Right lobe of liver (tissue), 6 donors: ENCODE measurements around the gene OGA. TPM values are rescaled to one million over a fixed set of nuclear protein-coding genes. Genes with fewer than 3 reads are reported as not detected.

Experiments
- ATAC-seq, 4 donors: fragments of 200-7000 bp; cut with Tn5 transposase; one replicate each; pipeline ENCODE4 v1.9.1; 2020; ENCODE audit warnings: mild to moderate bottlenecking in 4 of 4, moderate library complexity in 4 of 4
- DNase-seq, 3 donors: peaks; one replicate each; pipeline ENCODE4 v3.0.0-alpha.2; 2020
- H3K27ac ChIP-seq, 3 donors: fragments of 200-600 bp; one replicate each; pipeline ENCODE4 v1.8.0; 2022
- H3K27me3 ChIP-seq, 2 donors: fragments of 200-600 bp; one replicate each; pipeline ENCODE4 v1.8.0; 2022
- H3K36me3 ChIP-seq, 4 donors: fragments of 200-600 bp; sonication (generic) in 1 of 4; one replicate each; pipeline versions ENCODE4 v1.5.1 to v1.8.0; 2017 to 2022; ENCODE audit warnings: control low read depth in 1 of 4
- H3K4me1 ChIP-seq, 4 donors: fragments of 200-600 bp; sonication (generic) in 1 of 4; one replicate each; pipeline versions ENCODE4 v1.5.1 to v1.8.0; 2017 to 2022; ENCODE audit warnings: control low read depth in 1 of 4
- H3K4me3 ChIP-seq, 3 donors: fragments of 200-600 bp; one replicate each; pipeline ENCODE4 v1.8.0; 2022
- H3K9me3 ChIP-seq, 4 donors: fragments of 200-600 bp; sonication (generic) in 1 of 4; one replicate each; pipeline versions ENCODE4 v1.5.1 to v1.8.0; 2017 to 2022; ENCODE audit warnings: control low read depth in 1 of 4
- POLR2A ChIP-seq: fragments of 450-650 bp; IDR thresholded peaks from one replicate; pipeline ENCODE4 v1.6.1; 2017; ENCODE audit warnings: antibody characterized with exemption, mild to moderate bottlenecking
- WGBS: methylation state at CpG from one replicate; pipeline ENCODE4 v1.1.6; 2018; ENCODE audit warnings: low coverage, low lambda C conversion rate; ENCODE audit not compliant: insufficient coverage; ENCODE audit errors: missing lambda C conversion rate; 5-methylcytosine and 5-hydroxymethylcytosine counted together
- intact Hi-C, 2 donors: fragments of 100-400 bp; cut with DNase I; formaldehyde crosslinking; loops; one replicate each; pipeline versions ENCODE4 v1.11.2 to v1.14.1; 2022
- total RNA-seq, 6 experiments: library from RNA; depleted of rRNA in 2 of 6; stranded (reverse); fragments of >200 nt in 2 of 6; fragmentation: NEBNext Ultra II Directional in 3 of 6; extraction: Animal tissue kit (Norgen Biotek cat#: 25700) in 3 of 6; gene quantifications; one replicate each; pipeline versions ENCODE4 v1.1.0 to v1.2.4, GENCODE V29; 2016 to 2023
- TF ChIP-seq, protein P1 (sequence below), 4 donors: fragments of 200-600 bp in 3 of 4; fragments of 450-650 bp in 1 of 4; IDR thresholded peaks; one replicate each; pipeline versions ENCODE4 v1.5.1 to v1.8.0; 2016 to 2022; ENCODE audit warnings: antibody characterized with exemption in 4 of 4, mild to moderate bottlenecking in 2 of 4
- donor health status: DM: no; HTN: yes; CAD: no.
- donor health status: DM: no; HTN: no; CAD: no.
- donor health status: DM: no; HTN: no; CAD: no.
- donor health status: DM: no; HTN: yes; CAD: no.
- donor health status: DM: no; HTN: yes; CAD: no.

The OGA gene
- total RNA-seq, 6 experiments from 2014 or later, result 34.7 to 52.2 (median 36.7) TPM

DNA sequence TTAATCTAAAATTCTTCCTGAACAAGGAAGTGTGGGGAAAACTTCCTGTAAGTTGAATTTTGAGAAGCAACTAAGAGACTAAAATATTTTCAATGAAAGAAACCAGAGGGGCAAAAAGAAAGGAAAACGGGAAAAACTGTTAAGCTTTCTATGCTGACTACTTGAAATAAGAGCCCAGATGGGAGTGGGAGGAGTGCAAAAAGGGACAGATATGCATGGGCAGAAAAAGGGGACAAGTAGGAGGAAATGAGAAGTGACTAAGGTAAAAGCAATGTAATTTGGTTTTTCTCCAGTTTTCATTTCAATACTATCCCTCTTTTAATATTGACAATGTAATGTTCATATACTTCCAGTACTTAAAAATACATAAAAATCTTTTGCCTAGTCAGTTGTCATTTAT is 11.1 kb downstream of the OGA start:
- TF ChIP-seq POLR2A, result no peak
- TF ChIP-seq, protein P1, sequence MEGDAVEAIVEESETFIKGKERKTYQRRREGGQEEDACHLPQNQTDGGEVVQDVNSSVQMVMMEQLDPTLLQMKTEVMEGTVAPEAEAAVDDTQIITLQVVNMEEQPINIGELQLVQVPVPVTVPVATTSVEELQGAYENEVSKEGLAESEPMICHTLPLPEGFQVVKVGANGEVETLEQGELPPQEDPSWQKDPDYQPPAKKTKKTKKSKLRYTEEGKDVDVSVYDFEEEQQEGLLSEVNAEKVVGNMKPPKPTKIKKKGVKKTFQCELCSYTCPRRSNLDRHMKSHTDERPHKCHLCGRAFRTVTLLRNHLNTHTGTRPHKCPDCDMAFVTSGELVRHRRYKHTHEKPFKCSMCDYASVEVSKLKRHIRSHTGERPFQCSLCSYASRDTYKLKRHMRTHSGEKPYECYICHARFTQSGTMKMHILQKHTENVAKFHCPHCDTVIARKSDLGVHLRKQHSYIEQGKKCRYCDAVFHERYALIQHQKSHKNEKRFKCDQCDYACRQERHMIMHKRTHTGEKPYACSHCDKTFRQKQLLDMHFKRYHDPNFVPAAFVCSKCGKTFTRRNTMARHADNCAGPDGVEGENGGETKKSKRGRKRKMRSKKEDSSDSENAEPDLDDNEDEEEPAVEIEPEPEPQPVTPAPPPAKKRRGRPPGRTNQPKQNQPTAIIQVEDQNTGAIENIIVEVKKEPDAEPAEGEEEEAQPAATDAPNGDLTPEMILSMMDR (IDR thresholded peaks at IDR 0.05), result no peak
- no peaks in the 10 kb centered on the region for H3K9me3 ChIP-seq
- 71% methylated on average over 1 of the region's 1 CpG for WGBS
- H3K4me3 ChIP-seq, result no peak overlapping the region
- H3K27me3 ChIP-seq, result no peaks in the 10 kb centered on the region
- no peaks in the 10 kb centered on the region for H3K4me1 ChIP-seq
- H3K27ac ChIP-seq, result no peak overlapping the region
- no peak for DNase-seq
- intact Hi-C loops, result no loop called here
- H3K36me3 ChIP-seq, result peaks cover 9 to 99% (median 41%) of the 10 kb centered on the region in 4 donors
- ATAC-seq, result no peak

DNA sequence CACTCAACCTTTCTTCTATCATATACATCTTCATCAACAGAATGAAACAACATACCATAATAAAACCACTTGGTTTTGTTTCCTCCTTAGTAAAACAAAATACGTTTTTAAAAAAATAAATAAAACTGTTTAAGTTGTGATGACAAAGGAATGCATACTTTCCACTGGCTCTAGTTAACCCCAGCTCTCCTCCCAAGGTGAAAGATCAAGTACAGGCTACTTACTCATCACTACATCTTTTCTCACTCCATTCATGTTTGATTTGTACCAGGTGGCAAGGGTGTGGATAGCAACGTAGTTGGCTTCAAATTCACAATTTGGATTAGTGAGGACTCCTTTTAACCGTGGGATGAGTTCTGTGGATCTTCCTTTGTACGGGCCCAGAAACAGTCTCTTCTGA is 14.7 kb downstream of the OGA start:
- TF ChIP-seq, protein P1 (IDR thresholded peaks at IDR 0.05), result no peak
- TF ChIP-seq POLR2A, result no peak
- intact Hi-C loops, result no loop called here

DNA sequence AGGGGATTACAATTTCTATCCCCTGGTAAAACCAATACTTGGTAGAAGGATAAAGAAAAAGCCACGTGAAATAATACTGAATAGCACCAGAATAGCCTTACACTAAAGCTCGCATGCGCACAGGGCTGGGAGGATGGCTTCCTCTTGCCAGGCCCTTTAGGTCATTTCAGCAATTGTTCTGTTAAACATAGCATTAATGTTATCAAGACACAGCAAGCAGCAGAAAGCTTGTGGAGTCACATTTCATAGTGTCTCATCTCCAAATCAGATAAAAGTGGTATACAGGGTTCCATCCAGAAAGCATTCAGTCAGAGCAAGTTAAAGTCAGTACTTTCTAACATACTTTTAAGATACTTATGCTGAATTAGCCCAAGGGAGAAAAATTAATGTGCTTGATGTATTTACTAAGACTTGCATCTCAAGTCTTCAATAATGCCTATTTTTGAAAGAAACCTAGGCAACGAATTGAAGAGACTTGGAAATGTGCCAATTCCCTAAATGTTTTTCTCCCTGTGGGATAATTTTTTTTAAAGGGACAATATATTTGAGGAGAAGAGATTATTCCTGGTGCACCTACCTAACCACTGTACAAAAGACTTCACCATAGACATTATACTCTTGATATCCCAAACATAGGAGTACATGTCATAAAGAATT is 20.7 kb downstream of the OGA start:
- TF ChIP-seq POLR2A, result no peak
- TF ChIP-seq, protein P1 (IDR thresholded peaks at IDR 0.05), result no peak
- no peak for DNase-seq
- intact Hi-C loops, result no loop called here
- no peaks in the 10 kb centered on the region for H3K4me1 ChIP-seq
- H3K36me3 ChIP-seq, result peaks cover 6 to 100% (median 58%) of the 10 kb centered on the region in 4 donors
- H3K27me3 ChIP-seq, result no peaks in the 10 kb centered on the region
- WGBS, result 63% methylated on average over 4 of the region's 4 CpGs
- H3K9me3 ChIP-seq, result no peaks in the 10 kb centered on the region
- no peak overlapping the region for H3K27ac ChIP-seq
- H3K4me3 ChIP-seq, result no peak overlapping the region
- no peak for ATAC-seq

More for the DNA sequence above, 14.7 kb downstream of the OGA start:
- DNase-seq (no peak), ATAC-seq (no peak)
- H3K9me3 ChIP-seq, result no peaks in the 10 kb centered on the region
- no peak overlapping the region for H3K4me3 ChIP-seq
- WGBS, result 78% methylated on average over 4 of the region's 4 CpGs
- no peak overlapping the region for H3K27ac ChIP-seq
- H3K36me3 ChIP-seq, result peaks cover 0 to 99% (median 49%) of the 10 kb centered on the region in 4 donors
- no peaks in the 10 kb centered on the region for H3K4me1 ChIP-seq
- H3K27me3 ChIP-seq, result no peaks in the 10 kb centered on the region

DNA sequence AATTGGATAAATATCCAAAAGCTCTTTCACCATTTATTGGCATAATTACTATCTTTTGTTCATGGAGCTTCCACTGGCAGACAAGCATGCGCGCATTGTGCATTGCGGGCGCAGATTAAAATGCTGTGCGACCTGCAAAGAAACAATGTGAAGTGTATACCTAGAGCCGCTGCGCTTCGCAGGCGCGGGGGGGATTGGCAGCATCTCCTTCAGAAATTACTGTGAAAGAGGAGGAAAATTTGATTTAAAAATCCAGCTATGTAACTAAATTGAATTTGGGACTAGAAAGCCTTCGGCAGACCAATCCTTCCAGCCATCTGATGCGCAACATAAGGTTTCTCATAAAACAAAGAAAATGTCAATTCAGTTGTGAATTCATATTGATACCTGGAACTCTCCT is 24.7 kb downstream of the OGA start:
- no peak for DNase-seq
- Histone ChIP-seq H3K27me3 (no peaks in the 10 kb centered on the region), H3K9me3 (no peaks in the 10 kb centered on the region), H3K36me3 (peaks cover 20 to 100% (median 61%) of the 10 kb centered on the region in 4 donors), H3K4me1 (no peaks in the 10 kb centered on the region), H3K4me3 (no peak overlapping the region), H3K27ac (no peak overlapping the region)
- TF ChIP-seq, protein P1 (IDR thresholded peaks at IDR 0.05), result no peak
- TF ChIP-seq POLR2A, result no peak
- intact Hi-C loops, result no loop called here
- no peak for ATAC-seq
- WGBS, result 98% methylated on average over 11 of the region's 12 CpGs
